HK-2 (cell line): ENCODE data around the gene SYNC.
"Not testable (repeated sequence)": the region's sequence is repeated elsewhere in the genome, so short reads cannot be mapped to it uniquely, and the experiment has no call there.

Experiments used
- DNase-seq: peaks from one replicate; pipeline ENCODE4 v3.0.0-alpha.2; 2018; ENCODE audit not compliant: unreplicated experiment

The SYNC gene

DNA sequence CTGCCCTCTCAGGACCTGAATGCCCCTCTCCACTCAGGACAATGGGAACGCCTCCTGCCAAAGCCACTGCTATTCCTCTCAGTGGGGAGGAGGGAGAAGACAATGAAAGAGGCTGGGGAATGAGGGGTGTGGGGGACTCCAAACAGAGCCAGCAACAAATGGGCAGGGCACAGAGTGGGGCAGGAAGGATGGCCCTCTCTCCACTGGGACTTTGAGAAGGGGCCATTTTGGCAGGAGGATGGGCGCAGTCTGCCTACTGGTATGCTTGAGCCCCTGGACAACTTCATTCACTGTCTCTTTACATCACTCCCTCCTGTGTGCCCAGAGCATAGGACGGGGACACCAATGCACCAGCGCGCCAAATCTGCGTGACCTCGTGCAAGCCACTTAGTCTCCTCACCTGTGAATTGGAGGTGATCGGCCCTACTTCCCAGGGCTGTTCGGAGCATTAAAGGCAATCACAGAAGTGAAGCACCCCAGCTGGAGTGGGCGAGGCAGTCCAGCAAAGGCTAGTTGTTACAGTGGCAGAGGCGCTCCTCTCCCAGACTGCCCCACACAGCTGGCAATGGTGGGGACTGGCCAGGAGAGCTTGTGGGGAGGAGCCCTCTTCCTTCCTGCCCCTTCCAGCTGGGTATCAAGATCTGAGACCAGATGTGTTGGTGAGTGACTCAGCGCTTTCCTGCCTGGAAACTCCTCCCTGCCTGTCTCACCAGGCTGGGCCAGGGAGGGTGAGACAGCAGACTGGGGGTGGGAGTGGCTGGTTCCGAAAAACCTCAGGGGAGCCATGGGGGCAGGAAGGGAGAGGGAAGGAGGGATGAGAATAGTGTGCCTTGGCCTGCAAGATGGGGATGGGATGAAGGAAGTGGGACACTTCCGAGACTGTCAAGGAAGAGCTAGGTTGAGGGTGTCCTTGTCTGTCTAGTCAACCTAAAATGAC is 22.4 kb upstream of the SYNC start:
- peak; percentile 60 for DNase-seq

DNA sequence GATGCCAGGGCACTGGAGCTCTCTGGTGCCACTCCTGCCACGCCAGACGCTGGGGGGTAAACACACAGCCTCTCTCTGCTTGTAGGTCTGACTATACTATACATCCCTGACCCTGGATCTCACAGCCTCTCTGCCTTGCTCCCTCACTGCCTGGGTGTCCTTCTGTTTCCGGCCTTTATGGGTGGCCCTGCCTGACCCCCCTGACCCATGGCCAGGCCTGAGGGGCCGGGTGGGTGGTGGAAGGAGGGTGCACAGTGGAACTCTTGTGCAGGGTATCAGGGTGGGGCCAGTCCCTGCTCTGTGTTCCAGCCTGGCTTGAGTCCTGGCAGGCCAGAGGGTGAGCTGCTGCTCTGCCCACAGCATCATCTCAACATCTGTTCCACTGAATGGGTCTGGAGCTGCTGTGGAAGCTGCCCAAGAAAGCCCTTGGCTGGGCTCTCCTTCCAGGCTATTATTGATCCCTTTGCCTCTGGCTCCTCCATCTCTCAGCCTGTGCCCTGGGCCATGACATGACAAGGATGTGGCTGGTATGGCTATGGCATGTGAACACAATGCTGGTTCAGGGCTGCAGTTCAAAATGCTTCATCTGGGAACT is 17.2 kb upstream of the SYNC start:
- DNase-seq: no peak

DNA sequence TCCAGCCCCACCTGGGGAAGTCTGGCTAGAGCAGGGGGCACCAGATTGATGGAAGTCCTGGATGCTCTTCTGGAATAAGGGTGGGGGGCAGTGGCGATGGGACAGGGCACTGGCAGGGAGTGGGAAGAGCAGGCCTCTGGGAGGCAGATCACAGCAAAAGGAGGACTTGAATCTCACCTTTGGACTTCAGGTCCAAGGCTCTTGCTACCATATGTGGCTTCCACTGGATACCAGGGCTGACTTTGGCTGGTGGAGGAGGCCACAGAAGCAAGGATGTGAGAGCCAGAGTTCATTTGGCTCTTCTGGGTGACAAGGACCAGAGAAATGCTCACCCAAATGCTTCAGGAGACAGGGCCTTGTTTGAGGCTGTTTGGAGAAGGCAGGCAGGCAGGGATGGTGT is 16.0 kb upstream of the SYNC start:
- DNase-seq: no peak

DNA sequence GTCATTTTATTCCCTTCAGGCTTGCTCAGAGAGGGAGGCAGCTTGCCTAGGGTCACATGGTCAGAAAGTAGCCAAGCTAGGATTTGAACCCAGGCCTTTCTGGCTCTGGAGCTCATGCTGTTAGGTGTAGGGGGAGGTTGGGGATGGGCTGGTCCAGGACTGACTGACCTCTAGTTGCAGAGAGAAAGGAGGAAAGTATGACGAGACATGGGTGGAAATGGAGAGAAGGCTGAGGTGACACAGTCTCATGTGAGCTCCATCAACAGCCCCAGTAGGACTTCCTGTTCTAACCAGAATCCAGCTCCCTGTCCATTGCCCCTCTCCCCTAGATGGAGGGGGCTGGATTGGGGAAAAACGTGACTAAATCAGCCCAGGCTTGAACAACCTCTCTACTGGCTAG is 15.5 kb upstream of the SYNC start:
- DNase-seq: no peak

DNA sequence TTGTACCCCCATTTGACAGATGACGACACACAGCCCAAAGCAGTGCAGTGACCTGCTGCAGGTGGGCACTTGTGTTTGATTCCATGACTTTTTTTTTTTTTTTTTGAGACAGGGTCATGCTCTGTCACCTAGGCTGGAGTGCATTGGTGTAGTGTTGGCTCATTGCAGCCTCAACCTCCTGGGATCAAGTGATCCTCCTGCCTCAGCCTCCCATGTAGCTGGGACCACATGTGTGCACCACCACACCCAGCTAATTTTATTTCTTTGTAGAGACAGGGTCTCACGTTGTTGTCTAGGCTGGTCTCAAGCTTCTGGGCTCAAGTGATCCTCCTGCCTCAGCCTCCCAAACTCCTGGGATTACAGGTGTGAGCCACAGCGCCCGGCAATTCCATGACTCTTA is 14.9 kb upstream of the SYNC start:
- DNase-seq: no peak

DNA sequence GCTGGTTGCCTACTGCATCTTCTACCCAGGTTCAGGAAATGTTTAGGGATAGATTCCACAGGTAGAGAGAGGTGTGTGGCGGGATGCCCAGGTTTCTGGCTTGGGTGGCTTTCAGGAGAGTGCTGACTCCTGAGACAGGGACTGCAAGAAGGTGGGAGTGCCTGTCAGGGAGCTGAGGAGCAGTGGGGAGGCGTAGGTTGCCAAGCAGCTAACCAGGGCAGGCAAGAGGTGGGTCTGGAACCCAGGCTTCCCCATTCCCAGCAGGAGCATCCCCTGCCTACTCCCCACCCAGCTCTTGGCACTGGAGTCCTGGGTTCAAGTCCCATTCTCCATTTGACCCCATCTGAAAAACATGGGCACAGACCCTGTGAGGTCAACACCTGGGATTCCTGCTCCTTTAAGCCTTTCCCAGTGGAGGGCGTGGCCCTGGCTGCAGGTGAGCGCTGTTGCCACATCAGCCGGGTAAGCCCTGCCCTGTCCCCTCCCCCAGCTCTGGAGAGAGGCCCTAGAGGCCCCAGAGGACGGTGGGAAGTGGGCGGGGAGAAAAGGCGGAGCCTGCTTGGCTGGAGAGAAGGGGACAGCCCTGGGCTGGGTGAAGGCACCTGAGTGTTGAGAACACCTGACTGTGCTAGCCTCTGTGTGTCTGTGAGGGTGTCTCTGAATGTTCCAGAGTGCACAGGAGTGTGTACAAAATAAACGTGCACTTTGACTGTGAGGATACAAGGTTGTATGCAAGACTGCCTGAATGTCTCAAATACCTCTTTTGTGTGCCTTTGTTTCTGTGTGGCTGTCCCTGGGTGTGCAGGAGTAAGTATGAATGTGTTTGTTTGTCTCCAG is 14.0 kb upstream of the SYNC start:
- DNase-seq: peak; percentile 63

DNA sequence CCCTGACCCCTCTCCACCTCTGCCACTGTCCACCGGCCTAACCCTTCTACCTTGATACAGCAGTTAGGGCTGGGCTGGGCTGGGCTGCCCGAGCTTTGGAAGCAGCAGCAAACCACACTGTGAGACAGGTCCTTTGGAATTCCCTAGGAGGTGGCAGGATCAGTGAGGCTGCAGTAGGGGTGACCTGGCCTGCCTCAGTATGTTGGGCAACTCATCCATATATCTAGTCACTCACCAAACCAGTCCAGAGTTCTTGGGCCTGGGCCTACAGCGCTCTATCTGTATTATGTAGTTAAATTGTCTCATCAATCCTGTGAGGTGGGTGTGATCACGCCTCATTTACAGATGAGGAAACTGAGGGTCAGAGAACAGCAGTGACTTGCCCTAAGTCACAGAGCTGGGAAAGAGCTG is 13.3 kb upstream of the SYNC start:
- DNase-seq: no peak

DNA sequence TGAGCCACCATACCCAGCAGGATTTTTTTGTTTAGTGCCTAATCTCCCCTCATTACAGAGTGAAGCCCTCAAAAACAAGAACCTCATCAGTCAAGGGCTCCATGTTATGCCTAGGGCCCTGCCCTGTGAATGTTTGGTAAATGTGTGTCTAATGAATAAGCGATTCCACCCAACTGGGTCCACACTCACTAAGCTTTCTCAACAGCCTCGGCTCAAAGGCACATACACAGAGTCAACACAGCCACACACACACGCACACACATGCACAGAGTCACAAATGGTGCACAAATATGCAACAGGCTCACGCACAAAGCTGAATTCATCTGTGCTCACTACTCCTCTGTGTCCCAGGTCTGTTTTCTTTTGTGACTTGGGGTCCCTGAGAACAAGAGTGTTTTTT is 11.7 kb upstream of the SYNC start:
- no peak for DNase-seq

DNA sequence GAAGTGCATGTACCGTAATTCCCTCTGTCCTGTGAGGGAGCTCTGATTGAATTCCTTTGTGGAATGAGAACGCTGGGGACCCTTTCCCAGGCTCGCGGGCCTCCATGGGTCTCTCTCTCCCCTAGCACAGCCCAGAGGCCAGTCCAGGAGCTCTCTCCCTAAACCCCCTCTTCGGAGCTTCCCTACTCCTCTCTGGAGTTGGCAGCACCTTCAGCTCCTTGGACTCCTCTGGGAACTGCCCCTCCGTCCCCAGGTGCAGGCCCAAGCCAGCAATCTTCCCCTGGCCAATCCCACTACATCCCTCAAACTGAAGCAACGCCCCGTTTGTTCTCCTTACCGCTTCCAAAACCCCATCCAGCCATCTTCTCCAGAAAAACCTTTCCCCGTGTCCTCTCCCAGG is 10.5 kb upstream of the SYNC start:
- DNase-seq: no peak

DNA sequence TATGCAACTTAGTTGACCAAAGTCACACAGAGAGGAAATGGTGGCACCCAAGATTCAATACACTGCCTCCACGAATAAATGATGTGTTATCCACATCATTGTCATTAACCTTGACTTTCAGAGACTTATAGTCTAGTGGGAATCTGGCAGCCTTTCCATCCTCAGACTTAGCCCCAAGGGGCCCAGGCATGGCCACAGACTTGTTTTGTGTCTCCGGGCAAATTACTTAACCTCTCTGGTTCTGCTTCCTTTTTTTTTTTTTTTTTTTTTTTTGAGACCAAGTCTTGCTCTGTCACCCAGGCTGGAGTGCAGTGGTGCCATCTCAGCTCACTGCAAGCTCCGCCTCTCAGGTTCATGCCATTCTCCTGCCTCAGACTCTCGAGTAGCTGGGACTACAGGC is 8.7 kb upstream of the SYNC start:
- DNase-seq: not testable (repeated sequence)

DNA sequence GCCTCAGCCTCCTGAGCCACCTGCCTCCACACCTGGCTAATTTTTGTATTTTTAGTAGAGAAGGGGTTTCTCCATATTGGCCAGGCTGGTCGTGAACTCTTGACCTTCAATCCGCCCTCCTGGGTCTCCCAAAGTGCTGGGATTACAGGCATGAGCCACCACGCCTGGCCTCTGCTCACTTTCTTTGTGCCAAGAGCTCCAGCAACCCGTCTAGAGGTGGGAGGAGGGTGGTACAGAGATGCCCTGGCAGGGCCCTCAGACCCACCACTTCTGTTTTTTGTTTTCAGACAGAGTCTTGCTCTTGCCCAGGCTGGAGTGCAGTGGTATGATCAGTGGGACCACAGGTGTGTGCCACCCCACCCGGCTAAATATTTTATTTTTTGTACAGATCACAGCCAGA is 6.9 kb upstream of the SYNC start:
- no peak for DNase-seq

DNA sequence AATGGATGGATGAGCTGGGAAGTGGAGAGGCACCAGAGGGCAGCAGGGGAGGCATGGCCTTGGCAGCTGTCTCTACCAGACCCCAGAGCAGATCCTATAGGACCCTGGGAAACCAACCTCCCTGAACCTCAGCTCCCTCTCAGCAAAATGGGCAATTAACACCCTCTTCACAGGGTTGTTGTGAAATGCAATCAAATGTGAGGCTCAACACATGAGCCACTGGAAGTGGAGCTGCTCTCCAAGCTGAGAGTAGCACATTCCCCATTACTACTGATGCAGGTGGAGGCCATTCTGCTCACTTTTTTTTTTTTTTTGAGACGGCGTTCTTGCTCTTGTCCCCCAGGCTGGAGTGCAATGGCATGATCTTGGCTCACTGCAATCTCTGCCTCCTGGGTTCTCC is 6.5 kb upstream of the SYNC start:
- no peak for DNase-seq

DNA sequence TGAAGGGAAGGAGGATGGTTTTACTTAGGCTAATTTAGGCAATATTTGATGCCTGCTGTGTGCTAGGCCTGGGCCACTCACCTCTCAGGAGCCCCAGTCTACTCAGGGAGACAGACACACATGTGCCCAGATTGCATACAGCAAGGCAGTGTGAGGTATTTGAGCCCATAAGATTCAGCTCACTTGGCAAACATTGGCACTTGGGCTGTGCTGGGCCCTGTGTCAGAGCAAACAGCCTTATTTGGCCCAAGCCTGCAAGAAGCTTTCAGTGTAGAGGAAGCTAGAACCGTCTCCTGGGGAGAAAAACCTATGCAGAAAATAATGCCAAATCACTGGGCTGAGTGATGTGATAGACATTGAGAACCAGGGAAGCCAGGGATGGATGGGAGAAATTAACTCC is 3.9 kb upstream of the SYNC start:
- no peak for DNase-seq

DNA sequence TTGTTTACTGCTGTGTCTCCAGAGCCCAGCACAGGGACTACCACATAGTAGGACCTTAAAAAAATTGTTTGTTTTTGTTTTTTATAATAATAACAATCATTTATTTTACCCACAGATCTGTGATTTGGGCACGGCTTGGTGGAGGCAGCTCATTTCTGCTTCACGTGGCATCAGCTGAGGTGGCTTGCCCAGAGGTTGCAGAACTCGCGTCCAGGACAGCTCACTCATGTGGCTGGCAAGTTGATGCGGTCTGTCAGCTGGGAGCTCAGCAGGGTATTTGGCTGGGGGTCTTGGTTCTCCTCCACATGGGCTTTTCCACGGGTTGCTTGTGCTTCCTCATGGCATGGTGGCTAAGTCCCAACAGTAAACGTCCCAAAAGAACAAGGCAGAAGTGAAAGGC is 2.9 kb upstream of the SYNC start:
- DNase-seq: no peak

DNA sequence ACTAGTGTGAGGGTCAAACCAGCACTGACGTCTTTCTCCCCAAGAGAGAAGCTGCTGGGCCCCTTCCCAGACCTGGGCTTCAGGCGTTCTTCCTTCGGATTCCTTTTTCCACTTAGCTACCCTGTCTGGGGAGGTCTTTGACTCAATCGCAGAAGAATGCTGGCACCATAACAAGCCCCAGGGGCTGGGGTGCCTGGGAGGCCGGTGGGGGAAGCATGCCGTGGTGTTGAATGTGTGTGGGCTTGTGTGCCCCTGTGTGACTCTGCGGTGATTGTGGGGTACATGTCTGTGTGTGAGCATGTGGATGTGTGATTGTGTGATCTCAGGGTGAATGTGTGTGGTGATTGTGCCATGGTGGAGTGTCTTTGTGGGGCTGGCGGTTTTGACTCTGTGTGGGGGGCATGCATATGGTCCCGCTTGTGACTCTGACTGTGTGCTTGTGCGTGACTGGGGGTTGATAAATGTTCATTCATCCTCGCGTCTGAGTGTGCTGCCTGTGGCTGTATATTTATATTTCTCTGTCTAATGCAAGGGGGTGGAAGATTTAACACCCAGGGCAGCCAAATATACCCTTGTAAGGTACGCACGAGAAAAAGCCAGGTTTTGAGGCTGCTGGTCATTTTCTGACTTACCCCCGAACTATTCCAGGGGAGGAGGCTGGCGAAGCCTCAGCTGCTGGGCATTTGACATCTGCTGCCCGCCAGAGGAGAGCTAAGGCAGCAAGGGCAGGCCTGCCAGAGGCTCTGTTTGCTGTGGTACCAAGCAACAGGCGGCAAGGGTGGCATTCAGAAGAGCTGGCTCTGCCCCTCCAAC is 1.1 kb upstream of the SYNC start:
- DNase-seq: peak; percentile 73

DNA sequence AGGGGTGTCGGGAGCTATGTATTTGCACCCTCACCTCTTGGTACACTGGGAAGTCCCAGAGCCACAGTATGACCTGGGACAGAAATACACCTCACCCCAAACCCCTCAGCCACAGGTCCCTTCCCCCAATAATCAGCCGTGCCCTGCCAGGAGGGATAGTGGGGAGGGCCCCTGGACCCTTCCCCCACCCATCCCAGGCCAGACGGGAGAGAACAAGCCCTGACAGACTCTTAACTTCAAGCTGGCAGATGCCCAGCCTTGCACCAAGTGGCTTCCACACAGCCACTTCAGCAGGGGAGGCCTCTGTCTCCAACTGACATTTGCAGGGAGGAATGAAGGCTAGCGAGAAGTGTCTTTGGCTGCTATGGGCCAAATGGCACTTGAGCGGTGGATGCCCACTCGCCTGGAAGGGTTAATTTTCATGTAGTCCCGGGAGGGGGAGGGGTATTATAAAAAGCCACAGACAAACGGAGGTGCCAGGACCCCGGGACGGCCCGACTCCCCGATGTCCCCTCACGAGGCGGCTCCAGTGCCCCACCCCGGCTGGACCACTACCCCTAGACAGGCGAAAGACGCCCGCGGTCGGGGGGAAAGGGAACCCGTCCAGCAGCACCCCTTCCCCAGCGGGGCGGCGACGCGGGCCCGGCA is 495 bp downstream of the SYNC start:
- DNase-seq: peak; percentile 33

DNA sequence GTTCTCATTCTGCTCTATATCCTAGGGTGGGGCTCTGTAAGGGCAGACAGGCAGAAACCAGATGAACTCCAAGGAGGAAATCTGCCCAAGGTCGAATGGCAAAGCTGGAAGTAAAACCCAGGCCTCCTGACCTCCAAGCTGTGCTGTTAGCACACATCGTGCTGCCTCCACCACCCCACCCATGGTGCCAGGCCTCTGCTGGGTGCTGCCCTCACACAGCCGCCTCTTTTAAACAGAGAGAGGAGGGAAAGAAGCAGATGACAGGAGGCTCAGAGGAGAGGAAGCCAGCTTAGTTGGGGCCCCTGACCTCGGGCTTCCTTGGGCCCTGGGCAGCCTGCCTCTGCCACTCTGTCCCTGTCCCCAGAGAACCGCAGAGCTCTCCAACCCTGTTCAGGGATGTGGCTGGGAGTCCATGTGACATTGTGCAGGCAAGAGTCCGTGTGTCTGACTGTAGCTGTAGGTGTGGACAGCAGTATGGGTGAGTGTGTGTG is 1.1 kb downstream of the SYNC start:
- no peak for DNase-seq

DNA sequence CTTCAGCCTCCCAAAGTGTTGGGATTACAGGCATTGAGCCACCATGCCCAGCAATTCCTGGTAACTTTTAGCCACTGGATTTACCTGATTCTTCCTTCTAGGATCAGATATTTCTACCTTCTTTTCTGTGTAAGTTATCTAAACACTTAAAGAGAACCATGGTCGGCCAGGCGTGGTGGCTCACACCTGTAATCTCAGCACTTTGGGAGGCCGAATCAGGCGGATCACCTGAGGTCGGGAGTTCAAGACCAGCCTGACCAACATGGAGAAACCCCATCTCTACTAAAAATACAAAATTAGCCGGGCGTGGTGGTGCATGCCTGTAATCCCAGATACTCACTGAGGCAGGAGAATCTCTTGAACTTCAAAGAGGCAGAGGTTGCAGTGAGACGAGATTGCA is 5.6 kb downstream of the SYNC start:
- not testable (repeated sequence) for DNase-seq

DNA sequence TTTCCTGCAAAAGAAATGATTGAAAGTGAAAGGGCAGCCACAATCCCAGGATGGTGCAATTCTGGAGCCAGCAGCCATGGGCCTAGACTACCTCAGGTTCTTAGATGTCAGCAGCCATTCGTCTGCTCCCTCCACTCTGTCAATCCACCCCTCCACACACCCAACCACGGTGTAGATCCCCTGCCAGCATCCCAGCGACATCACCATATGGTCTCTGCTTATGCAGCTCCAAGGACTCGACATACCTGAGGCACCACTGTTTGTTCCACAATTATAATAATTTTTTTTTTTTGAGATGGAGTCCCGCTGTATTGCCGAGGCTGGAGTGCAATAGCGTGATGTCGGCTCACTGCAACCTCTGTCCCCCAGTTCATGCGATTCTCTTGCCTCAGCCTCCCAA is 6.5 kb downstream of the SYNC start:
- DNase-seq: no peak

DNA sequence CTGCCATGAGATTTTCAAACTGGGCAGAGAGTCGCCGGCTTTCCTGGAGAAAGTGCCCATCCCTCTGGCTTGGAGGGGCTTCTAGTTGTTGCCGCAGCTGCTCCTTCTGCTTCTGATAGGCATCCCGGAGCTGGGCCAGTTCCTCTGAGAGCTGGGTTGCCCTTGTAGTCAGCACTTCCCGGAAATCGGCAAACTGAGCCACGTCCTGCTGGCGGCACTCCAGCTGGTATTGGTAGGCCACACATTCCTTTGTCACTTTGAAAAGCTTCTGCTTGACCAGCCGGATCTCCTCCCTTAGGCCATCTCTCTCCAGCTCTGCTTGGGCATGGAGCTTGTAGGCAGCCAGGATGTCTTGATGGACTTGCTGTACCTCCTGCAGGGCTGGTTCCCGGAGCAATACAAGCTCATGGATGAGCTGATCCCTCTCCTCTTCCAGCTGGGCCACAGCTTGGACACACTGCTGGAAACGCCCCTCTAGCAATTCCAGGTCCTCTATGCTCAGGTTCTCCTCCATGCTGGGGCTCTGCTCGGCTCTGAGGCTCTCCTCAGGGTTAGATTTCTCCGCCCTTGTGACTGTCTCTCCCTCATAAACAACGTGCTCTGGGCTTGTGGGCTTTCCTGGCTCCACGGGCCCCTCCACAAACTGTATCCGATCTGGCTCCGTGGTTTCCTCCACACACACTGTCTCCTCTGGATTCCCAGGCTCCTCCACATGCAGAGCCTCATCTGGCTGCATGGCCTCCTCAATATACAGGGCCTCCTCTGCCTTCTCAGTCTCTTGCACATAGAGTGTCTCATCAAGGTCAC is 7.3 kb downstream of the SYNC start:
- peak; percentile 76 for DNase-seq
